Fibroblast of pulmonary artery (primary cell): ENCODE measurements around the gene CXCR6.

Experiments
- DNase-seq: peaks from one replicate; pipeline ENCODE4 v3.0.0-alpha.2; 2010; ENCODE audit warnings: low read depth
- H3K4me3 ChIP-seq: replicated peaks from 2 replicates; pipeline ENCODE4 v1.5.1; 2011; ENCODE audit warnings: low read depth, mild to moderate bottlenecking, control low read depth, low read length, moderate library complexity
- TF ChIP-seq, protein P1 (sequence below): IDR thresholded peaks from 2 replicates; pipeline ENCODE4 v1.5.1; 2011; ENCODE audit warnings: mild to moderate bottlenecking, control low read depth, low read length, inconsistent platforms; ENCODE audit errors: missing control alignments

CXCR6 gene

DNA sequence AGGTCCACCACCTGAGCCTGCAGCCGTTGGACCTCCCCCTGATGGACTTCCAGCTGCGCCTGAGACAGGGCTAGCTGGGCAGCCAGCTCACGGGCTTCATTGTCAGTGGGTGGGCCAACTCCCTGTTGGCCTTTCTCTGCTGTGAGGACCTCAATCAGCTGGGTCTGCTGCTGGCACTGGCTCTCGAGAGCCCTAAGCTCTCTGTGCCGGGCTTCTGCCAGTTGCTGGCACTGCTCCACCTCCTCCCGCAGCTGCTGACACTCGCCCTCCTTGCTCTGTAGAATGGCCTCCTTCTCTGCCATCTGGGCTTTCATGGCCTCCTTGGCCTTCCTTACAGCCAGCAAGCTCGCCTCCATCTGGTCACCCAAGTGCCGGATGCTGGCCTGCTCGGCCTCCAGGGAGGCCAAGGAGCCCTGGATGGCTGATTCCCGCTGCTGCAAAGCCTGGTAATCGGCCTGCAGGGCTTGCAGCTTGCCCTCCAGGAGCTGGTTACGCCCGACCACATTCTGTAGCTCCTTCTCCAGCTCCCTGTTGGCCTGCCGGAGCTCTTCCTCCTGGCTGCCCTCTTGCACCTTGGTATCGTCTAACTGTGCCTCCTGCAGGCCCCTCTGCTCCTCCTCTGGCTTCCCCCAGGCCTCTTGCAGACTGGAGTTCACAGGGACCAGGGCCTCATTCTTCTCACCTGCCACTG is 23.8 kb downstream of the CXCR6 start:
- no peak overlapping the region for H3K4me3 ChIP-seq
- DNase-seq: no peak

DNA sequence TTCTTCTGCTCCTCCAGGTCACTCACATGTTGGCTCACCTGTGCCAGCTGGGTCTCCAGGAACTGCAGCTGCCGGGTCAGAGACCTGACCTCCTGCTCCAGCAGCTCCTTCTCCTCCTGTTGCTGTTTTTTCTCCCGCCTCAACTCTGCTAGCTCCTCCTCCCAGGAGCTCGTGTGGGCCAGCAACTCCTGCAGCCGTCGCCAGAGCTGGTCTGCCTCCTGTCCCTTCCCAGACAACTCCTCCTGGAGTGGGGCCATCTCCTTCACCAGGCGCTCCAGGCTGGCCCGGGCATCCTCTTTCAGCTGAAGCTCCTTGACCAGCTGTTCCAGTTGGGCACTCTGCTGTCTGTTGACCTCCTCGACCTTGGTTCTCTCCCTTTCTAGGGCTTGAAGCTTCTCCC is 24.5 kb downstream of the CXCR6 start:
- DNase-seq: no peak
- TF ChIP-seq, protein P1, sequence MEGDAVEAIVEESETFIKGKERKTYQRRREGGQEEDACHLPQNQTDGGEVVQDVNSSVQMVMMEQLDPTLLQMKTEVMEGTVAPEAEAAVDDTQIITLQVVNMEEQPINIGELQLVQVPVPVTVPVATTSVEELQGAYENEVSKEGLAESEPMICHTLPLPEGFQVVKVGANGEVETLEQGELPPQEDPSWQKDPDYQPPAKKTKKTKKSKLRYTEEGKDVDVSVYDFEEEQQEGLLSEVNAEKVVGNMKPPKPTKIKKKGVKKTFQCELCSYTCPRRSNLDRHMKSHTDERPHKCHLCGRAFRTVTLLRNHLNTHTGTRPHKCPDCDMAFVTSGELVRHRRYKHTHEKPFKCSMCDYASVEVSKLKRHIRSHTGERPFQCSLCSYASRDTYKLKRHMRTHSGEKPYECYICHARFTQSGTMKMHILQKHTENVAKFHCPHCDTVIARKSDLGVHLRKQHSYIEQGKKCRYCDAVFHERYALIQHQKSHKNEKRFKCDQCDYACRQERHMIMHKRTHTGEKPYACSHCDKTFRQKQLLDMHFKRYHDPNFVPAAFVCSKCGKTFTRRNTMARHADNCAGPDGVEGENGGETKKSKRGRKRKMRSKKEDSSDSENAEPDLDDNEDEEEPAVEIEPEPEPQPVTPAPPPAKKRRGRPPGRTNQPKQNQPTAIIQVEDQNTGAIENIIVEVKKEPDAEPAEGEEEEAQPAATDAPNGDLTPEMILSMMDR: no peak
- no peak overlapping the region for H3K4me3 ChIP-seq

More for the DNA sequence above, 23.8 kb downstream of the CXCR6 start:
- TF ChIP-seq, protein P1: no peak

DNA sequence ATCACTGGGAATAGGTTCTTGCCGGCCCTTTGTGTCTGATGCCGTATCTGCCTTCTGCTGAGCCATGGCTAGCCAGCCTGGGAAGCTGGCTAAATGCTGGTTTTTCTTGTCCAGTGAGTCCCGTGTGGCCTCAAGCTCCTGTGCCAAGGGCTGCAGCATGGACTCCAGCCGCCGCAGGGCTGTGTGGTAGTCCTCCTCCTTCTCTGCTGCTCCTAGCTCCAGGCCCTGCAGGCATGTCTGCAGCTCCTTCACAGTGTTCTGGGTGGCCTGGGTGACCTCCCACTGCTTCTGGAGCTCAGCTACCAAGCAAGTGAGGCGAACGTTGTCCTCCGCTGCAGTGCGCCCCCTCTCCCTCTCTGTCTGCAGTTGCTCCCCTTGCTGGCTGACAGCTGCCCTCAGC is 24.9 kb downstream of the CXCR6 start:
- no peak overlapping the region for H3K4me3 ChIP-seq
- TF ChIP-seq, protein P1: no peak
- no peak for DNase-seq

DNA sequence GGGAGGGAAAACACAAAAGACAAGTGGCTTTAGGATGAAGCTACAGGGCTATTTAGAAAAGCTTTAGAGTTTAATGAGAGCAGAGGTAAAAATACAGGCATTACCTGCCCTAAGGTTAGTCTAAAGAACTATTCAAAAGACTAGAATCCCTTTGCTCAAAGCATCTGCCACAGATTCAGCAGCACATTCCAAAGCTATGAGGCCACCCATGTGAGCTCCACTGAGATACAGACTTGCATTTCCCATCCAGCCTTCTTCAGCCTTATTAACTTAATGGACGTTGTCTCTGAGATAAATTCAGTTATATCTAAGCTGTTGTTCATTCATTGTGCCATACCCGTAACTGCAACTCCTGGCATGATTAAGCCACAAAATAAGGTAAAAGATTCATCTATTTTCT is 25.4 kb downstream of the CXCR6 start:
- DNase-seq: peak; percentile 60
- TF ChIP-seq, protein P1: no peak
- no peak overlapping the region for H3K4me3 ChIP-seq

DNA sequence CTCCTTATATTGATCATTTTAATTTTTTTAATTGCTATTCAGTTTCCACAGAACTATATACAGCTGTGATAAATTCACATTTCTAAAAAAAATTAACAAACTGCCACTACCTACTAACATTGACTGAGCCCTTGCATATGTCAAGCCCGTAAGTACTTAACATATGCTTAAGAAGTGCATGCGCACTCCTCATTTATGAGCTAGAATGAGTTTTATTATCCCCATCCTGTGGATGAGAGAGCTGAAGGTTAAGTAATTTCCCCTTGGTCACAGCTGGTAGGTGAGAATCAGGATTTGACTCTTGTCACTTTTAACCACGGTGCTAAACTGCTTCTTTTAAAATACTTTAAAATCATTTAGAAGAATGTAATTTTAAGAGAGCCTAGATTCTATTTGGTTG is 25.9 kb downstream of the CXCR6 start:
- H3K4me3 ChIP-seq: no peak overlapping the region
- TF ChIP-seq, protein P1: no peak
- no peak for DNase-seq

DNA sequence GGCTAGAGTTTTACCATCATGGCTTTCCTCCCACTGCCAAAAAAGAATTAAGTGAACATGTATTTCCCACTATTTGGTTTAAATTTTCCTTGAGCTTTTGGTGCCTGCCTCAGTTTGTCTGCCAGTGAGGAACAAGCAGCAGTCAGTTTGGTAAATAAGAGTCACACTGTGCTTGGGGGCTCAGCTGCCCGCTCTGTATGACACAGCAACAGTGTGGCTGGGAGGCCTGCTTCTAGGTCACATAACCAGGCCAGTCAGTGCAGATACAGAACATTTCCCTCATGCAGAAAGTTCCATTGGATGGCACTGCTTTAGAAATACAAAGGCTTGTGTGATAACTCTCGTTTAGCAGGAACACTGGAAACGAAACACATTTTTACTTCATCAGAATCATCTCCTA is 26.7 kb downstream of the CXCR6 start:
- no peak overlapping the region for H3K4me3 ChIP-seq
- no peak for DNase-seq
- TF ChIP-seq, protein P1: no peak

DNA sequence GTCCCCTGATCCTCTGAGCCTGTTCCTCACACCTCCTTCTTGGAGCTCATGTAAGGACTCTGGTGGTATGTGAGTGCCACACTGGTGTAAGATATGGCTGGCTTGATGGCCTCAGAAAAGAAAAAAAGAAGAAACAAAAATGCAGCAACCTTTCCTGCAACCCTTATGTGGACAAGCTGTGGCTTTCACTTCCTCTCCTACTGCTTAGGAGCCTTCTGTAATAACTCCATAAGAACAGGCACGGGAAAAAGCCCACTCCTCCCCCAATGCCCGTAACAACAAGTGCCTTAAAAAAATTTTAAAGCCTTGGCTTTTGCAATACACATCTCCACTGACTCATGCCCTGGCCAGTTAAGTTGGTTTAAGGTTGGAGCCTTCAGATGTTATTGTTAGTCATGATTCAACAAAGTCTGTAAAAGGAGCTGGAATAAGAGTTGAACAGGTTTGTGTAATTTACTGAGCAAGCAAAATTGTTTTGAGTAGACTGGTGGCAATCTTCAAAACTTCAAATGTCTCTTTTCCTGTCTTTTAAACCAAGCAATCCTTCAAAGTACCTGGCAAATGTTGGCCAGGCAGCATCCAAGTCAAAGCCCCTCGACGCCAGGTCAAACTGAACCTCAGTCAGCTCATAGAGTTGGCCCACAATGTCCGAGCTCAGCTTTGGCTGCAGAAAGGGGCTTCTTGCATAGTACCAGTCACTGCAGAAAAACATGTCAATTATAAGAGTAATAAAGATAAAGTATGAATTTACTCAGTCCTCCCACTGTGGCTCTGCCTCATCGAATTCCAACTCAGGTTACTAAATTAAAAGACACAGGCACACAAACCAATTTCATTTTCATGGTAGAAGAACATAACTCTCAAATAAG is 29.5 kb downstream of the CXCR6 start:
- TF ChIP-seq, protein P1: no peak
- peak; percentile 92 for DNase-seq
- H3K4me3 ChIP-seq: no peak overlapping the region
